Kidney tubule cell (primary cell): ENCODE data around the gene FBXO46.

Source experiments
- DNase-seq: peaks from one replicate; pipeline ENCODE4 v3.0.0-alpha.2; 2018; ENCODE audit warnings: low spot score

The FBXO46 gene, protein sequence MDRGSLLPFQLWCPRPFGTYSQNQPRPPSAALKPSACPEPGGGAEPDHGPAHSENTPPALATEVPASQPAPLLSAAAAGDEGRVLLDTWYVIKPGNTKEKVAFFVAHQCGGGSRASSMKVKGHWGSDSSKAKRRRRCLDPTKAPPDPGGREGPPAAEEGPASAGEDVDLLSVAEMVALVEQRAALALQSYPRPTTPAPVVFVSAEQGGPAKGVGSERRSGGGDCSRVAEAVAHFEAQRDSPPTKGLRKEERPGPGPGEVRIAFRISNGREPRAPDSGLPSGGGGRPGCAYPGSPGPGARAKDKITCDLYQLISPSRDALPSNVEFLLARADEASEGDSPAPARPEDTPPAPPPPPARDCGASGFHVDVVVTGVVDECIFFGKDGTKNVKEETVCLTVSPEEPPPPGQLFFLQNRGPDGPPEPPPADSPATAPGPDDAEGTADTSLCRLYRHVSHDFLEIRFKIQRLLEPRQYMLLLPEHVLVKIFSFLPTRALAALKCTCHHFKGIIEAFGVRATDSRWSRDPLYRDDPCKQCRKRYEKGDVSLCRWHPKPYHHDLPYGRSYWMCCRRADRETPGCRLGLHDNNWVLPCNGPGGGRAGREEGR

GRCh38 chr19:45730368-45731288 lies at the start of gene FBXO46:
Gene FBXO46 (minus strand): TSS chr19:45730896. CDS start chr19:45713495, 17,401 bp downstream.
- peak; percentile 98 for DNase-seq

DNA sequence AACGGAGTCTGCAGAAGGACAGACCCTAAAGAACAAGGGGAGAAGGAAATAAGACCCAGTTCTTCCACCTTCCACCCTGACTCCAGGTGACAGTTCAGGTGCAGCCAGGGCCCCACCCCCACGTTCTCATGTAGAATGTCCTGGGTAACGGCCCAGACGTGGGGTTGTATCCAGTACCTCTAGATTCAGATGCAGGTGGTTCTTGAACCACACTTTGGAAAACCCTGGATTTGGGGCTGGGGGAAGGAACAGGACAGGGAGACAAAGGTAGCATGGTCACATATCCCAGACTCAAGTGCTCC lies 49.4 kb upstream of the FBXO46 start:
- no peak for DNase-seq

GRCh38 chr19:45779231-45780145 lies 48.8 kb upstream of the FBXO46 start:
- DNase-seq: peak; percentile 78

DNA sequence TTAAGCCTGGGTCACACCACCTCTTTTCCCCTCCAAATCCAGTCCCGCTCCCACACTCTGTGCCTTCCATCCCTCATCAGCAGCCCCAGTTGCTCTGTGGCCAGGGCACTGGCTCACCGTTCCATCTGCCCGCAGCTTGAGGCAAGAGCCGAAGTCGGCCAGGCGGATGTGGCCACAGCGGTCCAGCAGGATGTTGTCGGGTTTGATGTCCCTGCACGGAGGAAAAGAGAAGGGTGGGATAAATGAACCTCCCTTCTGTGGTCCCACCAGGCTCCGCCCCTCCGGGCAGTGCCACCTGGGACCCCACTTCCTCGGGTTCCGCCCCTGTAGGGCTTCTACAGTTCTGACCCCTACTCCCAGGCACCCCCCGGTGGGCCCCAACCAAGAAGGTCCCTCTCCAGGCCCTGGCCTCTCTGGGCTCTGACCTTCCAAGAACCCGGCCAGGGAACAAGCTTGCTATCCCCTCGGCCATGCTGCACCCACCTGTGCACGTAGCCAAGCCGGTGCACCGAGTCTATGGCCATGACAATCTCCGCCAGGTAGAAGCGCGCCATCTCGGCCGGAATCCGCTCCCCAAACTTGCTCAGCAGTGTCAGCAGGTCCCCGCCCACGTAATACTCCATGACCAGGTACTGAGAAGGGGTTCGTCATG lies 47.4 kb upstream of the FBXO46 start:
- no peak for DNase-seq

- DNase-seq: no peak
Measured at GRCh38 chr19:45777395-45777961, 46.8 kb upstream of the FBXO46 start.

- DNase-seq: peak; percentile 45
Measured at GRCh38 chr19:45774765-45775164, 44.1 kb upstream of the FBXO46 start.

- DNase-seq: no peak
Measured at GRCh38 chr19:45773384-45773783, 42.7 kb upstream of the FBXO46 start.

- DNase-seq: no peak
Measured at GRCh38 chr19:45772912-45773311, 42.2 kb upstream of the FBXO46 start.

GRCh38 chr19:45772130-45772840 lies 41.6 kb upstream of the FBXO46 start:
- peak; percentile 38 for DNase-seq

- no peak for DNase-seq
Measured at GRCh38 chr19:45771311-45771933, 40.7 kb upstream of the FBXO46 start.

DNA sequence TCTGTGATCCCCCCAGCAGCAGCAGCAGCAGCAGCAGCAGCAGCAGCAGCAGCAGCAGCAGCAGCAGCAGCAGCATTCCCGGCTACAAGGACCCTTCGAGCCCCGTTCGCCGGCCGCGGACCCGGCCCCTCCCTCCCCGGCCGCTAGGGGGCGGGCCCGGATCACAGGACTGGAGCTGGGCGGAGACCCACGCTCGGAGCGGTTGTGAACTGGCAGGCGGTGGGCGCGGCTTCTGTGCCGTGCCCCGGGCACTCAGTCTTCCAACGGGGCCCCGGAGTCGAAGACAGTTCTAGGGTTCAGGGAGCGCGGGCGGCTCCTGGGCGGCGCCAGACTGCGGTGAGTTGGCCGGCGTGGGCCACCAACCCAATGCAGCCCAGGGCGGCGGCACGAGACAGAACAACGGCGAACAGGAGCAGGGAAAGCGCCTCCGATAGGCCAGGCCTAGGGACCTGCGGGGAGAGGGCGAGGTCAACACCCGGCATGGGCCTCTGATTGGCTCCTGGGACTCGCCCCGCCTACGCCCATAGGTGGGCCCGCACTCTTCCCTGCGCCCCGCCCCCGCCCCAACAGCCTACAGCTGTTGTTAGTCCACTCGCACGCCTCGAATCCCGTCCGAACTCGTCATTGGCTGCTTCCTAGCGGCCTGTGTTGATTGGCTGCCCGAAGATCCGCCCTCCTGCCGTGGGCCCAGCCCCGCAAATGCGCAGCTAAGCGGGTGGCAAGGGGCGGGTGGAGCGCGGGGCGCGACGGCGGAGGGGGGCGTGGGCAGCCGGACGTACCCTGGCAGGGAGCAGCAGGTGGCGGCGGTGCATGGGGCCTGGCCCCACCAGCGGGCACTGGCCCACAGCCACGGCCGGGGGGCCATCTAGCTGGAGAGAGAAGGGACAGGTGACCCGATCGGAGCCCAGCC lies 39.8 kb upstream of the FBXO46 start:
- peak; percentile 98 for DNase-seq

GRCh38 chr19:45769821-45770191 lies 39.1 kb upstream of the FBXO46 start:
- peak; percentile 48 for DNase-seq

DNA sequence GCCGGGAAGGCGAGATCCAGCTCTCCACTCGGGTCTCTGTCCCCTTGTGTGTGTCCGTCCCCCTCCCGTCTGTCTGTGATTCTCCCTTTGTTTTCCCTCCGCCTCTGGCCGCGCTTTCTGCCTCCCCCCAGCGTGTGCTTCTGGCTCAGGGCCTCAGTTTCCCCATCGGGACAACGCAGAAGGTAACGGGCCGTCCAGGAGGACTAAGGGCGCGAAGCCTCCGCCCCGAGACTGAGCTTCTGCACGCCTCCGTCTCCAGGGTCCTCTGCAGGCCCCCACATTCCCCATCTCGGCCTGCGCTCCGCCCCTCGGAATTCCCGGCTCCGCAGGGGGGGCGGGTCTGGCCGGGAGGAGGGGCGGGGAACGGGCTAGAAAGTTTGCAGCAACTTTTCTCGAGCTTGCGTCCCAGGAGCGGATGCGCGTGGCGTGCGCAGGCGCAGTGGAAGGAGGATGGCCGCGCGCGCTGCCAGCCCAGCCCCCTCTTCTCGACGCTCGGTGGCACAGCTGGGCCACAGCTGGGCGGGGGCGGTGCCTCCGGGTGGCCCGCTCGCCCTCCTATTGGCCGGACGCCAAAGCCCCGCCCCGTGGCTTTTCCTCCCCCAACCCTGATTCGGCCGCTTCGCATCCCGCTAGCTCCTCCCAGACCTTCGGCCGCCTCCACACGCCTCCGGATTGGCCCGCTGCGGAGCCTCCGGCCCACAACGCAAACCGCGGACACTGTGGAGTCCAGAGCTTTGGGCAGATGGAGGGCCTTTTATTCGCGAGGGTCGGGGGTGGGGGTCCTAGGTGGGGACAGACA lies 38.5 kb upstream of the FBXO46 start, which contains the start of gene SIX5:
Gene SIX5, minus strand, starts transcription at position 269 of the 799 bp plus-strand sequence. CDS start 408 bp downstream, outside the sequence.
- DNase-seq: peak; percentile 99

DNA sequence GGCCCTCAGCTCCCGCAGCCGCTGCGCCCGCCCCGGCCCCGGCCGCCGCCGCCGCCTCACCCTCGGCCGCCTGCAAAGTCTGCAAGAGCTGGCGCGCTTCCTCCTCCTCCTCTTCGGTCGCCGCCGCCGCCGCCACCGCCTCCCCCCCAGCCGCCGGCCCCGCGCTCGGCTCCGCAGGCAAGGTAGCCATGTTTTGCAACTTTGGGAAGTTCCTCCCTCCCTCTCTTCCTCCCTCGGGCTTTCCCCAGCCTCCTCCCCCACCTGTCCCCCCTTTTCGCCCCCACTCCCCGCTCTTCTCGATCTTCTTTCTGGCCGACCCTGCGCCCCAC lies 37.9 kb upstream of the FBXO46 start:
- peak; percentile 58 for DNase-seq

- DNase-seq: peak; percentile 74
Measured at GRCh38 chr19:45767881-45768654, 37.4 kb upstream of the FBXO46 start.

- peak; percentile 68 for DNase-seq
Measured at GRCh38 chr19:45767410-45767880, 36.7 kb upstream of the FBXO46 start.

GRCh38 chr19:45766869-45767346 lies 36.2 kb upstream of the FBXO46 start:
- no peak for DNase-seq
